ENCODE results near the gene KIAA0513. TPM values are rescaled to one million over a fixed set of nuclear protein-coding genes. Genes with fewer than 3 reads are reported as not detected.

Gene KIAA0513
- total and polyA plus RNA-seq, 10 of the 15 experiments (the other 5 are each of a cell fraction or from before 2014, with no cell fraction given) = 0.14 to 5.8 (median 2.0) TPM

DNA sequence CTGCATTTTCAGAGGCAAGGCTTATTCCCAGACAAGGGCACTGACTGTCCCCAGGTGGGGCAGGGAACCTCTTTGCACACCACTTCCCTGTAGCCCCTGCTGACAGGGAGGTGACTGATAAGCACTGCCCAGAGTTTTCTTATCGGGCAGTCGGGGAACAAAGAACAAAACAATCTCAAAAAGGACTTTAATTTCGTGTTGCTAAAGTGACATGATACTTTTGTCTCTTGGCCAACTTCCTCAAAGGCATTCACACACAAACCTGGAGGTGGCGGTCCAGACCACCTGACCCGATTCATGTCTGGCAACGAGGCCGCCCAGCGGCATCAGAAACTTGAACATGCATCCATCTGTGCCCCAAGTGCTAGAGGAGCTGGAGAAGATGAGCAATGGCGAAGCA is 45.2 kb upstream of the KIAA0513 start:
- no peak overlapping the region for H3K9ac ChIP-seq (ENCODE audit: control insufficient read depth, insufficient read depth, low read length)
- SMC1A ChIA-PET (ENCODE audit: uncharacterized antibody, unreplicated experiment) = interaction anchor here (1.0 kb wide), 1 partner anchor 11 kb away, joined by 4 read pairs; no protein-coding TSS in a partner anchor
- H3K4me1 ChIP-seq (ENCODE audit: control insufficient read depth, insufficient read depth, low read length) = no peaks in the 10 kb centered on the region
- 90% methylated on average over 9 of the region's 9 CpGs for WGBS (ENCODE audit: insufficient coverage, insufficient replicate concordance, low lambda C conversion rate, missing lambda C conversion rate)
- DNase-seq (ENCODE audit: low read depth, low spot score) (no peak), FAIRE-seq (no peak), ATAC-seq (no peak)
- H3K27me3 ChIP-seq (replicated peaks in 1 of 2; ENCODE audit: control insufficient read depth in 2 of 2, insufficient read depth in 2 of 2, low read length in 1 of 2) = no peaks in the 10 kb centered on the region
- in situ Hi-C loops (cut with MboI) = no loop called here
- H2AFZ ChIP-seq (ENCODE audit: control insufficient read depth, low read depth, low read length) = no peak overlapping the region
- POLR2A ChIA-PET = no interaction called here
- H3K4me2 ChIP-seq (ENCODE audit: control insufficient read depth, insufficient read depth) = no peak overlapping the region
- RAD21 ChIA-PET (ENCODE audit: unreplicated experiment) = no interaction called here
- TF ChIP-seq CTCF (IDR thresholded peaks at IDR 0.05 in 2 of 3, conservative IDR thresholded peaks at IDR 0.05 in 1 of 3; ENCODE audit: control insufficient read depth in 2 of 3, extremely low read depth in 1 of 3, insufficient read depth in 1 of 3, low read depth in 3 of 3, low read length in 3 of 3) (peak in 1 of 3 experiments; percentile 23; a peak in 1 of 6 replicates), ASH2L (IDR thresholded peaks at IDR 0.05; ENCODE audit: borderline replicate concordance, low read depth) (no peak), SREBF2 (IDR thresholded peaks at IDR 0.05; ENCODE audit: low read length) (no peak), CREM (IDR thresholded peaks at IDR 0.05; ENCODE audit: low read depth) (no peak)
- H3K27ac ChIP-seq (ENCODE audit: control insufficient read depth, insufficient read depth) = no peak overlapping the region
- no peak overlapping the region for H3K4me3 ChIP-seq
- no peaks in the 10 kb centered on the region for H3K79me2 ChIP-seq (ENCODE audit: control insufficient read depth, insufficient read depth, low read length)
- H3K9me3 ChIP-seq (replicated peaks; ENCODE audit: control insufficient read depth, insufficient read depth, low read length) = no peaks in the 10 kb centered on the region
- intact Hi-C loops (cut with micrococcal nuclease; ENCODE audit: unreplicated experiment) = no loop called here
- CTCF ChIA-PET = interaction anchor here (1.4 kb wide), 1 partner anchor 104 kb away, joined by 5 read pairs; no protein-coding TSS in a partner anchor
- no TSS peak for BruUV-seq (replicated peaks)
- peaks cover 12 to 17% of the 10 kb centered on the region in 2 experiments; a peak in 3 of 4 replicates for H3K36me3 ChIP-seq (ENCODE audit: control insufficient read depth in 2 of 2, insufficient read depth in 2 of 2, low read length in 1 of 2)
- no peaks in the 10 kb centered on the region for H4K20me1 ChIP-seq (ENCODE audit: control insufficient read depth, insufficient read depth)

Data from GM12878 (cell line).